GDM1 (cell line): Measurements from ENCODE around the gene RELA.

ENCODE experiments used
- DNase-seq: peaks from one replicate; lab custom pipeline; 2025; lab: John Stamatoyannopoulos, UW

The RELA gene

GRCh38 chr11:65633390-65634108 is 29.2 kb downstream of the RELA start:
- DNase-seq = peak; percentile 17

- DNase-seq = no peak
These were observed 32.5 kb downstream of the RELA start for GRCh38 chr11:65630215-65630614.

- DNase-seq = no peak
These were observed 33.1 kb downstream of the RELA start for GRCh38 chr11:65629579-65629978.

GRCh38 chr11:65627202-65627601 is 35.5 kb downstream of the RELA start:
- DNase-seq = no peak

GRCh38 chr11:65625628-65626342 is 36.9 kb downstream of the RELA start:
- peak; percentile 27 for DNase-seq

GRCh38 chr11:65624931-65625627 is 37.6 kb downstream of the RELA start:
- DNase-seq = no peak

- DNase-seq = no peak
These were observed 38.7 kb downstream of the RELA start for GRCh38 chr11:65623852-65624616.

GRCh38 chr11:65623177-65623576 is 39.5 kb downstream of the RELA start:
- DNase-seq = no peak

GRCh38 chr11:65622011-65622410 is 40.7 kb downstream of the RELA start:
- no peak for DNase-seq

GRCh38 chr11:65621460-65621859 is 41.3 kb downstream of the RELA start:
- no peak for DNase-seq

- no peak for DNase-seq
These were observed 42.0 kb downstream of the RELA start for GRCh38 chr11:65620666-65621065.

GRCh38 chr11:65619281-65619928 is 43.3 kb downstream of the RELA start:
- no peak for DNase-seq

- no peak for DNase-seq
These were observed 44.0 kb downstream of the RELA start for GRCh38 chr11:65618763-65619162.

- no peak for DNase-seq
These were observed 44.5 kb downstream of the RELA start for GRCh38 chr11:65617990-65618751.

- no peak for DNase-seq
These were observed 45.4 kb downstream of the RELA start for GRCh38 chr11:65617136-65617850.

- no peak for DNase-seq
These were observed 46.1 kb downstream of the RELA start for GRCh38 chr11:65616575-65617001.

GRCh38 chr11:65615950-65616574 is 46.7 kb downstream of the RELA start:
- no peak for DNase-seq

GRCh38 chr11:65615229-65615949 is 47.3 kb downstream of the RELA start, which contains the start of gene PCNX3:
PCNX3 (plus strand) TSS chr11:65615776; CDS start chr11:65616312, 536 bp downstream.
- DNase-seq = peak; percentile 100
